Esophagus squamous epithelium (tissue), 4 donors: ENCODE results near the gene ERC2.

Experiments
- CTCF ChIP-seq, 6 experiments: fragments of 450-650 bp in 4 of 6; fragments of 200-600 bp in 2 of 6; sonication (generic) in 2 of 6; IDR thresholded peaks; one replicate each; pipeline ENCODE4 v1.5.1; 2016 to 2019; ENCODE audit warnings: antibody characterized with exemption in 6 of 6, mild to moderate bottlenecking in 4 of 6, moderate library complexity in 4 of 6
- POLR2A ChIP-seq, 4 donors: fragments of 450-650 bp; IDR thresholded peaks; one replicate each; pipeline ENCODE4 v1.6.1; 2017; ENCODE audit warnings: antibody characterized with exemption in 4 of 4, mild to moderate bottlenecking in 4 of 4, moderate library complexity in 3 of 4

- TF ChIP-seq CTCF (IDR thresholded peaks at IDR 0.05) = no peak
- no peak for TF ChIP-seq POLR2A (IDR thresholded peaks at IDR 0.05)
These were observed 846.2 kb downstream of the ERC2 start for GRCh38 chr3:55622116-55622515.
